22Rv1 (cell line): Measurements from ENCODE around the gene UPP2.

ENCODE experiments used
- H3K27ac ChIP-seq: fragments of 450-650 bp; 2 replicates; pipeline ENCODE4 v1.5.1; 2017
- CTCF ChIP-seq: fragments of 450-650 bp; IDR thresholded peaks from 2 replicates; pipeline ENCODE4 v1.5.1; 2017; ENCODE audit warnings: mild to moderate bottlenecking
- ZFX ChIP-seq: fragments of 450-650 bp; IDR thresholded peaks from 2 replicates; pipeline ENCODE4 v1.6.1; 2017; ENCODE audit warnings: antibody characterized with exemption, borderline replicate concordance

UPP2 gene

GRCh38 chr2:158140201-158140600 lies 38.5 kb downstream of the UPP2 start:
- no peak for TF ChIP-seq CTCF
- no peak for TF ChIP-seq ZFX
- no peak overlapping the region for H3K27ac ChIP-seq

- TF ChIP-seq CTCF = no peak
- TF ChIP-seq ZFX = no peak
Observed at GRCh38 chr2:158142165-158142564, 40.5 kb downstream of the UPP2 start.

GRCh38 chr2:158142568-158143332 lies 41.1 kb downstream of the UPP2 start:
- TF ChIP-seq CTCF (no peak), ZFX (no peak)
- H3K27ac ChIP-seq = no peak overlapping the region

More at GRCh38 chr2:158142165-158142564, 40.5 kb downstream of the UPP2 start:
- H3K27ac ChIP-seq = no peak overlapping the region

- TF ChIP-seq ZFX (no peak), CTCF (no peak)
- no peak overlapping the region for H3K27ac ChIP-seq
Observed at GRCh38 chr2:158143703-158144360, 42.2 kb downstream of the UPP2 start.

- no peak for TF ChIP-seq CTCF
- no peak for TF ChIP-seq ZFX
- H3K27ac ChIP-seq = no peak overlapping the region
Observed at GRCh38 chr2:158144914-158145625, 43.4 kb downstream of the UPP2 start.

GRCh38 chr2:158153270-158154015 lies 51.8 kb downstream of the UPP2 start:
- TF ChIP-seq CTCF (no peak), ZFX (no peak)
- H3K27ac ChIP-seq = no peak overlapping the region
